K562 (cell line): Measurements from ENCODE around the gene P3H1. TPM values are rescaled to one million over a fixed set of nuclear protein-coding genes. Genes with fewer than 3 reads are reported as not detected.
A peak's percentile ranks its signal among the peaks of the same experiment; 100 is the strongest.

Source experiments
- ADNP ChIP-seq: fragments of 200-800 bp; sonication (Bioruptor generic); IDR thresholded peaks from 2 replicates; pipeline ENCODE4 v1.6.1; 2016; ENCODE audit warnings: missing genetic modification characterization, missing compliant biosample characterization
- ARID2 ChIP-seq: fragments of 450-650 bp; IDR thresholded peaks from 2 replicates; pipeline ENCODE4 v1.6.1; 2017; ENCODE audit warnings: antibody characterized with exemption, mild to moderate bottlenecking
- ATF1 ChIP-seq, 2 experiments: fragments of 450-650 bp in 1 of 2; IDR thresholded peaks; 2 replicates each; pipeline ENCODE4 v1.6.1; 2016; ENCODE audit warnings: missing compliant biosample characterization in 1 of 2, missing genetic modification characterization in 1 of 2
- CHD1 ChIP-seq: fragments of 200-600 bp; sonication (generic); IDR thresholded peaks from one replicate; pipeline ENCODE4 v1.6.1; 2012; ENCODE audit warnings: mild to moderate bottlenecking, moderate library complexity, low read length, inconsistent platforms
- CREB1 ChIP-seq, 2 experiments: sonication (generic) in 1 of 2; formaldehyde crosslinking in 1 of 2; IDR thresholded peaks; 2 replicates each; pipeline versions ENCODE4 v1.6.1 to v1.8.0; 2012 to 2022; ENCODE audit warnings: inconsistent platforms in 1 of 2, mild to moderate bottlenecking in 1 of 2, missing genetic modification reagents in 1 of 2, moderate library complexity in 1 of 2
- FOXA3 ChIP-seq, 2 experiments: fragments of 450-650 bp in 1 of 2; sonication (generic) in 1 of 2; formaldehyde crosslinking; IDR thresholded peaks in 1 of 2; conservative IDR thresholded peaks in 1 of 2; 2 replicates each; pipeline versions ENCODE4 v1.4.0 to v1.8.0; 2020 to 2022; ENCODE audit warnings: mild to moderate bottlenecking in 2 of 2, missing genetic modification reagents in 1 of 2
- FOXP4 ChIP-seq: sonication (generic); formaldehyde crosslinking; IDR thresholded peaks from 2 replicates; pipeline ENCODE4 v1.8.0; 2022; ENCODE audit warnings: mild to moderate bottlenecking, missing genetic modification reagents, borderline replicate concordance
- ID3 ChIP-seq, 2 experiments: fragments of 250-450 bp in 1 of 2; fragments of 450-650 bp in 1 of 2; sonication (Bioruptor Pico) in 1 of 2; IDR thresholded peaks; 2 replicates each; pipeline versions ENCODE4 v1.6.1 to v1.8.0; 2016 to 2021; ENCODE audit warnings: mild to moderate bottlenecking in 2 of 2, moderate library complexity in 2 of 2, missing compliant biosample characterization in 1 of 2, missing genetic modification characterization in 1 of 2
- KHSRP ChIP-seq: fragments of 450-650 bp; IDR thresholded peaks from 2 replicates; pipeline ENCODE4 v1.6.1; 2017
- LCOR ChIP-seq: sonication (generic); formaldehyde crosslinking; IDR thresholded peaks from 2 replicates; pipeline ENCODE4 v1.8.0; 2022; ENCODE audit warnings: mild to moderate bottlenecking, missing genetic modification reagents
- NCOA4 ChIP-seq: fragments of 450-650 bp; IDR thresholded peaks from 2 replicates; pipeline ENCODE4 v1.6.1; 2018; ENCODE audit warnings: mild to moderate bottlenecking; ENCODE audit not compliant: partially characterized antibody
- NFIC ChIP-seq: fragments of 450-650 bp; IDR thresholded peaks from 2 replicates; pipeline ENCODE4 v1.6.1; 2017; ENCODE audit warnings: mild to moderate bottlenecking, inconsistent platforms
- NRF1 ChIP-seq, 2 experiments: fragments of 450-650 bp; IDR thresholded peaks in 1 of 2; conservative IDR thresholded peaks in 1 of 2; 2 replicates each; pipeline ENCODE4 v1.6.1; 2014; ENCODE audit warnings: mild to moderate bottlenecking in 2 of 2
- RCOR1 ChIP-seq, 2 experiments: IDR thresholded peaks; 2 replicates each; pipeline ENCODE4 v1.6.1; 2012; ENCODE audit warnings: low read depth in 2 of 2, low read length in 2 of 2, borderline replicate concordance in 1 of 2, improper control_type of control experiment in 1 of 2
- SP2 ChIP-seq: IDR thresholded peaks from 2 replicates; pipeline ENCODE4 v1.6.1; 2011; ENCODE audit warnings: mild to moderate bottlenecking, low read depth, low read length, moderate library complexity; ENCODE audit not compliant: poor library complexity, severe bottlenecking; ENCODE audit errors: extremely low read depth
- TAF1 ChIP-seq: IDR thresholded peaks from 2 replicates; pipeline ENCODE4 v1.6.1; 2011; ENCODE audit warnings: mild to moderate bottlenecking, low read length, moderate library complexity; ENCODE audit not compliant: insufficient read depth, control insufficient read depth, severe bottlenecking; ENCODE audit errors: extremely low read depth
- VEZF1 ChIP-seq: fragments of 200-800 bp; sonication (Bioruptor generic); IDR thresholded peaks from 2 replicates; pipeline ENCODE4 v1.6.1; 2017; ENCODE audit warnings: missing genetic modification characterization, missing compliant biosample characterization
- ZBTB8A ChIP-seq: fragments of 450-650 bp; IDR thresholded peaks from 2 replicates; pipeline ENCODE4 v1.6.1; 2018; ENCODE audit warnings: mild to moderate bottlenecking, moderate library complexity; ENCODE audit not compliant: partially characterized antibody
- ZNF311 ChIP-seq: fragments of 250-450 bp; sonication (Bioruptor Pico); IDR thresholded peaks from 2 replicates; pipeline ENCODE4 v1.4.0; 2020; ENCODE audit warnings: mild to moderate bottlenecking, moderate library complexity
- polyA plus RNA-seq, 8 experiments: library from polyadenylated mRNA; depleted of rRNA in 4 of 8; stranded (reverse) in 5 of 8; unstranded in 3 of 8; fragments of >200 nt; fragmentation: Nextera tagmentation in 2 of 8; fragmentation: Illumina TruSeq in 1 of 8; extraction: Ambion mirVana in 2 of 8; extraction: Trizol in 1 of 8; gene quantifications; 2 replicates each; pipeline versions ENCODE4 v1.2.1 to v1.2.3, GENCODE V29; 2011 to 2014; ENCODE audit warnings: inconsistent platforms in 1 of 8, missing spikeins in 1 of 8
- total RNA-seq, 7 experiments: library from RNA; depleted of rRNA in 6 of 7; stranded (reverse); fragments of >200 nt in 6 of 7; fragmentation: Illumina TruSeq in 2 of 7; extraction: Trizol in 2 of 7; gene quantifications; 2 replicates each; pipeline versions ENCODE4 v1.2.1 to v1.2.3, GENCODE V29; 2011 to 2021; ENCODE audit warnings: low replicate concordance in 1 of 7
- TF ChIP-seq, protein P1 (sequence below): sonication (generic); formaldehyde crosslinking; IDR thresholded peaks from 2 replicates; pipeline ENCODE4 v1.8.1; 2023; ENCODE audit warnings: mild to moderate bottlenecking, missing genetic modification reagents

Gene P3H1
- total and polyA plus RNA-seq, 9 of the 15 experiments (the other 6 are each of a cell fraction or from before 2014, with no cell fraction given), result 1.7 to 81.7 (median 45.7) TPM

GRCh38 chr1:42766741-42767509 lies at the start of gene P3H1, which contains the start of gene C1orf50 (continued):
- TF ChIP-seq FOXP4, result no peak
- TF ChIP-seq TAF1, result peak; percentile 86
- no peak for TF ChIP-seq NCOA4
- no peak for TF ChIP-seq ZBTB8A
- TF ChIP-seq CHD1, result peak; percentile 19
- peak in 1 of 2 experiments; percentile 76; a peak in 1 of 4 replicates for TF ChIP-seq FOXA3 (CRISPR knock-in tag; conservative IDR thresholded peaks at IDR 0.05 in 1 of 2, IDR thresholded peaks at IDR 0.05 in 1 of 2)
- peak; percentile 81; the same call in 1 of the 2 replicates for TF ChIP-seq LCOR (CRISPR knock-in tag)
- TF ChIP-seq ARID2, result peak; percentile 13; the same call in 1 of the 2 replicates
- TF ChIP-seq, protein P1, sequence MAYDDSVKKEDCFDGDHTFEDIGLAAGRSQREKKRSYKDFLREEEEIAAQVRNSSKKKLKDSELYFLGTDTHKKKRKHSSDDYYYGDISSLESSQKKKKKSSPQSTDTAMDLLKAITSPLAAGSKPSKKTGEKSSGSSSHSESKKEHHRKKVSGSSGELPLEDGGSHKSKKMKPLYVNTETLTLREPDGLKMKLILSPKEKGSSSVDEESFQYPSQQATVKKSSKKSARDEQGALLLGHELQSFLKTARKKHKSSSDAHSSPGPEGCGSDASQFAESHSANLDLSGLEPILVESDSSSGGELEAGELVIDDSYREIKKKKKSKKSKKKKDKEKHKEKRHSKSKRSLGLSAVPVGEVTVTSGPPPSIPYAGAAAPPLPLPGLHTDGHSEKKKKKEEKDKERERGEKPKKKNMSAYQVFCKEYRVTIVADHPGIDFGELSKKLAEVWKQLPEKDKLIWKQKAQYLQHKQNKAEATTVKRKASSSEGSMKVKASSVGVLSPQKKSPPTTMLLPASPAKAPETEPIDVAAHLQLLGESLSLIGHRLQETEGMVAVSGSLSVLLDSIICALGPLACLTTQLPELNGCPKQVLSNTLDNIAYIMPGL, result no peak
- TF ChIP-seq VEZF1 (CRISPR knock-in tag), result peak; percentile 77
- TF ChIP-seq ID3 (CRISPR knock-in tag; IDR thresholded peaks at IDR 0.05), result no peak
- TF ChIP-seq ID3 (tag; IDR thresholded peaks at IDR 0.05), result peak; percentile 70; the same call in 1 of the 2 replicates
- no peak for TF ChIP-seq SP2
- TF ChIP-seq NFIC, result peak; percentile 25; the same call in 1 of the 2 replicates
- no peak for TF ChIP-seq KHSRP
- no peak for TF ChIP-seq ATF1 (CRISPR knock-in tag; IDR thresholded peaks at IDR 0.05)
- peak; percentile 81 for TF ChIP-seq ATF1 (tag; IDR thresholded peaks at IDR 0.05)
- TF ChIP-seq RCOR1 (IDR thresholded peaks at IDR 0.05; ENCODE audit: borderline replicate concordance in 1 of 2, low read depth in 2 of 2, low read length in 2 of 2), result no peak
- no peak for TF ChIP-seq ADNP (tag)
- peak; percentile 100 for TF ChIP-seq NRF1 (conservative IDR thresholded peaks at IDR 0.05 in 1 of 2, IDR thresholded peaks at IDR 0.05 in 1 of 2)
- 0 out of 2 replicates have a peak, but pooled peaks have one; percentile 47 for TF ChIP-seq CREB1 (IDR thresholded peaks at IDR 0.05)
- peak; percentile 82 for TF ChIP-seq CREB1 (CRISPR knock-in tag; IDR thresholded peaks at IDR 0.05)
- no peak for TF ChIP-seq ZNF311
